ENCODE results near the gene NEDD8. TPM values are rescaled to one million over a fixed set of nuclear protein-coding genes. Genes with fewer than 3 reads are reported as not detected.

NEDD8 gene
- total RNA-seq, 4 donors from 2014 or later: 106 to 156 (median 122) TPM

DNA sequence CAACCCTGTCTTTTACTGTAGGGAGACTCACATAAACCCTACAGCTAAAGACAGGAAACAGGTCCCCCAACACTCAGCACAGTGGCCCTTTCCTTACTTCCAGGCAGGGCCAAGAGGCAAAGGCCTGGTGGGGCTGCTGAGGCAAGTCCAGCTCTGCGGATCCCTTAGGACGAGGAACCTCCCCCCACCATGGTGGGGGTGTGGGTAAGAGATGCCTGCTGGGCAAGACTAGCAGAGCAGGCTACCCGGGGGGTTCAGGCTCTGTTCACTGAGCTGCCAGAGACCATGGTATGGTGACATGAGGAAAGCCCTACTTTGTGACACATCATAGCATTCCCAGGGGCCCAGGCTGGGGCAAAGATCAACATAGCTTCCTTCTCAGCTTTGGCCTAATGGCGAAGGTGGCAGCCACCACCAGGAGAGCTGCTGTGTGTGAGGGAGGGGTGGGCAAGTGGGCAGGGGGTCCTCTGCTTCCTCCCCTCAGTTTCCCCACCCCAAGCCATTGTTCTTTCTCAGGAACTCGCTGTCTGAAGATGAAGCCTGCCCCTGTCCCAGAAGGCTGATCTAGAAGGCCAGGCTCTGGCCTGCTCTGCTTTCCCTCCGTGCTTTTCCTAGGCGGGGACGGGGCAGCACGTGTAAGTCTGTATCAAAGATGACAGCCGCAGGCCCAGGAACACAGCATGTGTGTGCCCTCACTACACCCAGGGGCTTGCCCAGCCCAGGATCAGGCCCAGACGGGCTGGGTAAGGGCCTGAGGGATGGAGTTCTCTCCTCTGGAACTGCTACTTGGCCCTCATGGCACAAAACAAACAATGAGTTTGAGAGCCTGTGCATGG lies 20.3 kb upstream of the NEDD8 start:
- TF ChIP-seq, protein P1, sequence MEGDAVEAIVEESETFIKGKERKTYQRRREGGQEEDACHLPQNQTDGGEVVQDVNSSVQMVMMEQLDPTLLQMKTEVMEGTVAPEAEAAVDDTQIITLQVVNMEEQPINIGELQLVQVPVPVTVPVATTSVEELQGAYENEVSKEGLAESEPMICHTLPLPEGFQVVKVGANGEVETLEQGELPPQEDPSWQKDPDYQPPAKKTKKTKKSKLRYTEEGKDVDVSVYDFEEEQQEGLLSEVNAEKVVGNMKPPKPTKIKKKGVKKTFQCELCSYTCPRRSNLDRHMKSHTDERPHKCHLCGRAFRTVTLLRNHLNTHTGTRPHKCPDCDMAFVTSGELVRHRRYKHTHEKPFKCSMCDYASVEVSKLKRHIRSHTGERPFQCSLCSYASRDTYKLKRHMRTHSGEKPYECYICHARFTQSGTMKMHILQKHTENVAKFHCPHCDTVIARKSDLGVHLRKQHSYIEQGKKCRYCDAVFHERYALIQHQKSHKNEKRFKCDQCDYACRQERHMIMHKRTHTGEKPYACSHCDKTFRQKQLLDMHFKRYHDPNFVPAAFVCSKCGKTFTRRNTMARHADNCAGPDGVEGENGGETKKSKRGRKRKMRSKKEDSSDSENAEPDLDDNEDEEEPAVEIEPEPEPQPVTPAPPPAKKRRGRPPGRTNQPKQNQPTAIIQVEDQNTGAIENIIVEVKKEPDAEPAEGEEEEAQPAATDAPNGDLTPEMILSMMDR (IDR thresholded peaks at IDR 0.05; ENCODE audit: low read depth): no peak

DNA sequence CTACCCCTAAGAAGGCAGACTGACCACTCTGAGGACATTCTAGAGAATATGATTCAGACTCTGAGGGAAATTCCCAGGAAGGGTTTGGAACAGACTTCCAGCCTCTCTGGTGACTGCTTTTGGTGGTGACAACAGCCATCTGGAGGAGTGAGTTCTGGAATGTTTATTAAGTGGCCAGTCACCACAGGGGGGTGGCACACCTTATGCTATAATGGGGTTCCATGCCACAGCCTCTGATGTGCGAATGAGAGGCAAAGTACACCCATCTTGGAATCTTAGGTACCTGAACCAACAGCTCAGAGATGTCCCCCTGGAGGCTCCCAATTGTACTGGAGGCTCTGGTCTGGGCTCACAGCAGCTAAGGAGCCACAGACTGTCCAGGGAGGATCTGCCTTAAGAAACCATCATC lies 19.7 kb upstream of the NEDD8 start:
- TF ChIP-seq, protein P1 (IDR thresholded peaks at IDR 0.05; ENCODE audit: low read depth): no peak

DNA sequence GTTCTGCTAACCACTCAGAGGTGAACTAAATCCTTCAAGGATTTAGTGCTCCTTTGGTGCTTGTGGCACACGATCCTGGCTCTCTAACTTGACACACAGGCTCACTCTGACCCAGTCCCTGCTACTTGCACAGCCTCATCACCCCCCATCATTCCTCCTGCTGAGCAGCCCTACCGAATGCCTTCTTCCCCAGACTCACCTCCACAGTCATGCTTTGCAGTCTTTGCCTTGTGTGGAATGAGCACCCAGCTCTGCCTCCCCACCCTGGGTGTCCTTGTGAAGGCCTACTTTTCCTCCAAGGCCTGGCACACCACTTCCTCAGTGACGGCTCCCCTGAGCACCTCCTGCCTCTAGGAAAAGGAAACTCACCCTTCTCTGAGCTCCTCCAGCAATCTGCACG lies 18.2 kb upstream of the NEDD8 start:
- TF ChIP-seq, protein P1 (IDR thresholded peaks at IDR 0.05; ENCODE audit: low read depth): no peak

DNA sequence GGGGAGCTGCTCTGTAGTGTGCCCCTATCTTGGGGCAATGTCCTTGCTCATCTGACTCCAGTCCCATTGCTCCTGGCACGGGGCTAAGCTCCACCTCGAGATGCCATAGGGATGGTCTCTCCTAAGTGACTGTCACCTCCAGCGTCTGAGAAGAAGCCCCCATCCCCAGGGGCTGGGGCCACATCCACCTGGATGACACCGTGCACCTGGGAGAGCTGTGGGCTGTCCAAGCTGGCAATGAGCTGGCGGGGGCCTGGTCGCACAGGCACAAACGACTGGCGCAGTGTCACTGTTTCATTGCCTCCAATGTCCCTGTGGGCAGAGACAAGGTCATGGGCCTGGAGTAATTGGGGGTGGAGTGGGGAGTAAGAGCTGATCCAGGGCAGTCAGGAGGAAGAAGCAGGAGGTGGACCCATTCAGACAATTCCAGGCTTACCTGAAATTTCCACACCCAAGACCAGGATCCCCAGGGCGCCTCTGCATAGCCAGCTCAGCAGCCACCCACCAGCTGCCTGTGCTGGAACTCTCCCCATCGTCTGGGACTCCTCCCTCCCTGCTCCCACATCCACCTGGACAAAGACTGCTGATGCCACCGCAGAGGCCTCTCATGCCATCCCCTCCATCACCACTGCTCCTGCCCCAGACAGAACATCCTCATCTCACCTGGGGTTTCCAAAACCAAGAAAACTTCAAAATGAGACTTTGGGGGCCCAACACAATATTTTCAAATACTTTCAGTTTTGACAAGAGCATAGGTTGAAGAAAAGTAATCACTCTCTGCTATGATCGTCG lies 17.3 kb upstream of the NEDD8 start:
- TF ChIP-seq, protein P1 (IDR thresholded peaks at IDR 0.05; ENCODE audit: low read depth): no peak

GRCh38 chr14:24247422-24247821 lies 15.3 kb upstream of the NEDD8 start:
- TF ChIP-seq, protein P1 (IDR thresholded peaks at IDR 0.05; ENCODE audit: low read depth): no peak

DNA sequence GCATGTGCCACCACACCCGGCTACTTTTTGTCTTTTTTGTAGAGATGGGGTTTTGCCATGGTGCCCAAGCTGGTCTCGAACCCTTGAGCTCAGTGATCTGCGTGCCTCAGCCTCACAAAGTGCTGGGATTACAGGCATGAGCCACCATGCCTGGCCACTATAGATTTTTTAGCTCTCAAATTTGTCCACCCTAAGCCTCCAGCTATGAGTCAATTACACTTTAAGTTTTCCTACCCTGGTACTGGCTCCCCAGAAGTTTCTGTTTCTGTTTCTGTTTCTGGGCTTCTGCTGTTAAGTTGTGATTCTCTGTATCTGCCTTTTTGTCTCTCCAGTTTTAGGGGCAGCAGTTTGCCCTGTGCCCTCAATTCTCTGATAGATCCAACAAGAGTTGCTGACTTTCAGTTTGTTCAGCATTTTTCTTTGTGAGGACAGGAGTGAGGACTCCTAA lies 14.6 kb upstream of the NEDD8 start:
- TF ChIP-seq, protein P1 (IDR thresholded peaks at IDR 0.05; ENCODE audit: low read depth): no peak

DNA sequence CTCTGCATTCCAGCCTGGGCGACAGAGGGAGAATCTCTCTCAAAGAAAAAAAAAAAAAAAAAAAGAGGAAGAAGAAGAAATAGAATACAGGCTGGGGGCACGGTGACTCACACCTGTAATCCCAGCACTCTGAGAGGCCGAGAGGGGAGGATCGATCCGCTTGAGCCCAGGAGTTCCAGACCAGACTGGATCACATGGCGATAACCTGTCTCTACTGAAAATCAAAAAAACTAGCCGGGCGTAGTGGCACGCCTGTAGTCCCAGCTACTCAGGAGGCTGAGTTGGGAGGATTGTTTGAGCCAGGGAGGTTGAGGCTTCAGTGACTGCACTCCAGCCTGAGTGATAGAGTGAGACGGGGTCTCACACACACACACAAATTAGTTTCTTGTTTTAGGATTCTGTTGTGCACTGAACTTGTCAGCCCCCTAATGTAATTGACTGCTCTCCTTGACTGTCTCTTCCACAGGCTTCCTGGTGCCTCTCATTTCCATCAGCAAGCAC lies 11.2 kb upstream of the NEDD8 start:
- TF ChIP-seq, protein P1 (IDR thresholded peaks at IDR 0.05; ENCODE audit: low read depth): no peak
